Skeletal muscle satellite cell (primary cell): ENCODE results near the gene TNIK.

Experiments
- H3K27me3 ChIP-seq: 2 replicates; pipeline ENCODE4 v1.7.0; 2013; ENCODE audit warnings: low read length; ENCODE audit not compliant: control insufficient read depth, insufficient read depth
- H3K36me3 ChIP-seq: 2 replicates; pipeline ENCODE4 v1.7.0; 2013; ENCODE audit warnings: mild to moderate bottlenecking, control low read depth, low read length; ENCODE audit not compliant: insufficient read depth
- H3K4me1 ChIP-seq: 2 replicates; pipeline ENCODE4 v1.7.0; 2013; ENCODE audit warnings: low read length; ENCODE audit not compliant: control insufficient read depth, insufficient read depth
- H3K4me2 ChIP-seq: 2 replicates; pipeline ENCODE4 v1.7.0; 2013; ENCODE audit warnings: mild to moderate bottlenecking, low read length
- H3K4me3 ChIP-seq: 2 replicates; pipeline ENCODE4 v1.7.0; 2013; ENCODE audit warnings: low read length
- H3K9ac ChIP-seq: 2 replicates; pipeline ENCODE4 v1.7.0; 2013; ENCODE audit warnings: mild to moderate bottlenecking, low read depth, low read length, moderate library complexity
- H3K9me3 ChIP-seq: replicated peaks from 2 replicates; pipeline ENCODE4 v1.7.0; 2013; ENCODE audit warnings: mild to moderate bottlenecking, control low read depth, low read length

The TNIK gene

DNA sequence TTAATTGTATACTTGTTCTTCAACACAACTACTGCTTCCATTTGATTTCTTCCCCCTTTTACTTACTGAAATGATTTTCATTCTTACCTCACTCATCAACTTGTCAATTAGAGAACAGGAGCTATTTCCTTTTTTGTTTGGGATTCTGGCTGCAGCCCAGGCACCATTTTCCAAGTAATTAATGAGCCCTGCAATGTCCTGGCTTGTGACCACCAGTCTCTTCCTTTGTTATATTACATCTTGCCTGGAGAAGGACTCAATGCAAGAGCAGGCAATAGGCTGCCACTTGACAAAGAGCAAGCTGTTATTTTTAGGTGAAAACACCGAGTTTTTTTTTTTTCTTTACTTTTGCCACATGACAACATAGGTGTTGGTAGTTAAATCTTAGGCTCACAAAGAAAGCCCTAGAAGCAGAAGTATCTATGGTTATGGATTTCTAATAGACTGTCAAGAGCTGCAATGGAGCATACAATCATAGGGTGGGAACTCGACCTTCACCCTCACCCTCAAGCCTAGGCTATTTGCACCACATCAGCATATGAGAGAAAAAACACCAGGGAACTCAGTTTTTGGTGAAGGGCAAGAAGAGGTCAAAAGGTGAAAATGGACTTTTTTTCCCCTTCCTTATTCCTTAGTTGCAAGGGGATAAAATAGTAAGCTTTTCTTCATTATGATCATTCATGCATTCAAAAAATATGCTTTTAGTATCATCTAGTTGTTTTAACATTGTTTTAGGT lies 114.9 kb downstream of the TNIK start:
- Histone ChIP-seq H3K9me3 (no peaks in the 10 kb centered on the region), H3K4me1 (no peaks in the 10 kb centered on the region), H3K4me3 (no peak overlapping the region), H3K36me3 (no peaks in the 10 kb centered on the region), H3K27me3 (peaks cover 65% of the 10 kb centered on the region), H3K4me2 (no peak overlapping the region), H3K9ac (no peak overlapping the region)

- H3K36me3 ChIP-seq: no peaks in the 10 kb centered on the region
- no peaks in the 10 kb centered on the region for H3K4me1 ChIP-seq
- H3K27me3 ChIP-seq: peaks cover 56% of the 10 kb centered on the region
- H3K4me3 ChIP-seq: no peak overlapping the region
- no peak overlapping the region for H3K9ac ChIP-seq
- H3K4me2 ChIP-seq: no peak overlapping the region
- no peaks in the 10 kb centered on the region for H3K9me3 ChIP-seq
These were observed 116.5 kb downstream of the TNIK start for GRCh38 chr3:171343693-171344092.

- no peak overlapping the region for H3K4me2 ChIP-seq
- no peaks in the 10 kb centered on the region for H3K36me3 ChIP-seq
- H3K4me1 ChIP-seq: no peaks in the 10 kb centered on the region
- peaks cover 55% of the 10 kb centered on the region for H3K27me3 ChIP-seq
- no peak overlapping the region for H3K9ac ChIP-seq
- H3K4me3 ChIP-seq: no peak overlapping the region
- no peaks in the 10 kb centered on the region for H3K9me3 ChIP-seq
These were observed 117.3 kb downstream of the TNIK start for GRCh38 chr3:171342783-171343420.

- Histone ChIP-seq H3K9ac (no peak overlapping the region), H3K4me2 (no peak overlapping the region), H3K27me3 (peaks cover 55% of the 10 kb centered on the region)
These were observed 118.0 kb downstream of the TNIK start for GRCh38 chr3:171342200-171342599.

GRCh38 chr3:171340434-171340833 lies 119.8 kb downstream of the TNIK start:
- H3K36me3 ChIP-seq: no peaks in the 10 kb centered on the region
- no peaks in the 10 kb centered on the region for H3K9me3 ChIP-seq
- H3K9ac ChIP-seq: no peak overlapping the region
- H3K27me3 ChIP-seq: peaks cover 63% of the 10 kb centered on the region
- no peak overlapping the region for H3K4me3 ChIP-seq
- no peak overlapping the region for H3K4me2 ChIP-seq
- no peaks in the 10 kb centered on the region for H3K4me1 ChIP-seq

More at GRCh38 chr3:171342200-171342599, 118.0 kb downstream of the TNIK start:
- Histone ChIP-seq H3K4me1 (no peaks in the 10 kb centered on the region), H3K9me3 (no peaks in the 10 kb centered on the region), H3K36me3 (no peaks in the 10 kb centered on the region), H3K4me3 (no peak overlapping the region)

GRCh38 chr3:171339598-171339997 lies 120.6 kb downstream of the TNIK start:
- Histone ChIP-seq H3K4me3 (no peak overlapping the region), H3K27me3 (peaks cover 57% of the 10 kb centered on the region), H3K4me1 (no peaks in the 10 kb centered on the region), H3K9me3 (no peaks in the 10 kb centered on the region), H3K4me2 (no peak overlapping the region), H3K36me3 (no peaks in the 10 kb centered on the region), H3K9ac (no peak overlapping the region)

GRCh38 chr3:171336406-171336805 lies 123.8 kb downstream of the TNIK start:
- Histone ChIP-seq H3K36me3 (no peaks in the 10 kb centered on the region), H3K4me2 (no peak overlapping the region)

DNA sequence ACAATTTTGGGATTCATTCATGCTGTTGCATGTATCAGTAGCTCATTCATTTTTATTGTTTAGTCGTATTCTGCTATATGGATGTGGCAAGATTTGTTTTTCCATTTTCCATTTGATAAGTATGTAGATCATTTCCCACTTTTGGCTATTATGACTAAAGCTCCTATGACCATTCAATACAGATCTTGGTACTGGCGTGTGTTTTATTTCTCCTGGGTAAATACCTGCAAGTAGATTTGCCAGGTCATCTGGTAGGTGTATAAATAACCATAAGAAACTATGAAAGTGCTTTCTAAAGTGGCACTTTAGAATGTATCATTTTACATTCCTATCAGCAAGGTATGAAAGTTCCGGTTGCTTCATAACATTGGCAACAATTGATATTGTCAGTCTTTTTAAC lies 124.6 kb downstream of the TNIK start:
- H3K9me3 ChIP-seq: no peaks in the 10 kb centered on the region
- H3K9ac ChIP-seq: no peak overlapping the region
- H3K27me3 ChIP-seq: peaks cover 37% of the 10 kb centered on the region
- H3K4me2 ChIP-seq: no peak overlapping the region
- no peaks in the 10 kb centered on the region for H3K36me3 ChIP-seq
- H3K4me3 ChIP-seq: no peak overlapping the region
- no peaks in the 10 kb centered on the region for H3K4me1 ChIP-seq

More at GRCh38 chr3:171336406-171336805, 123.8 kb downstream of the TNIK start:
- Histone ChIP-seq H3K27me3 (peaks cover 33% of the 10 kb centered on the region), H3K9me3 (no peaks in the 10 kb centered on the region), H3K4me1 (no peaks in the 10 kb centered on the region), H3K4me3 (no peak overlapping the region), H3K9ac (no peak overlapping the region)

DNA sequence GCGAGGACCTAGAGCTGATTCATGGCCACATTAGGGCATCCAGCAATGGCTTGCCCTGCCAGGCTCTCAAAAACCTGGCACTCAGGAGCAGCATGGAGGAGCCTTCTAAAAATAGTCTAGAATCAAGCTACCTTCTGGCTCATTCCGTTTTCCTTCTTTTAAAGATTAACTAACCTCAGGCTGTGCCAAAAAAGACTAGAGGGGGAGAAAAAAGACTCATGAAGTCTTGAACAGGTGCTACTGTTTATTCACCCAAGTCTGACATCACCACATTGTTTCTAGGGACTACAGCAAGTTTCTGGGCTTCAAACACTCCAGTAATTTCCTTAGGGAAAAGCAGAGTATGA lies 125.8 kb downstream of the TNIK start:
- Histone ChIP-seq H3K4me2 (no peak overlapping the region), H3K9me3 (no peaks in the 10 kb centered on the region), H3K27me3 (peaks cover 39% of the 10 kb centered on the region), H3K4me1 (no peaks in the 10 kb centered on the region), H3K4me3 (no peak overlapping the region), H3K9ac (no peak overlapping the region), H3K36me3 (no peaks in the 10 kb centered on the region)

- Histone ChIP-seq H3K9me3 (no peaks in the 10 kb centered on the region), H3K9ac (no peak overlapping the region), H3K27me3 (peaks cover 36% of the 10 kb centered on the region), H3K4me3 (no peak overlapping the region), H3K4me2 (no peak overlapping the region), H3K36me3 (no peaks in the 10 kb centered on the region), H3K4me1 (no peaks in the 10 kb centered on the region)
These were observed 126.3 kb downstream of the TNIK start for GRCh38 chr3:171333784-171334464.

DNA sequence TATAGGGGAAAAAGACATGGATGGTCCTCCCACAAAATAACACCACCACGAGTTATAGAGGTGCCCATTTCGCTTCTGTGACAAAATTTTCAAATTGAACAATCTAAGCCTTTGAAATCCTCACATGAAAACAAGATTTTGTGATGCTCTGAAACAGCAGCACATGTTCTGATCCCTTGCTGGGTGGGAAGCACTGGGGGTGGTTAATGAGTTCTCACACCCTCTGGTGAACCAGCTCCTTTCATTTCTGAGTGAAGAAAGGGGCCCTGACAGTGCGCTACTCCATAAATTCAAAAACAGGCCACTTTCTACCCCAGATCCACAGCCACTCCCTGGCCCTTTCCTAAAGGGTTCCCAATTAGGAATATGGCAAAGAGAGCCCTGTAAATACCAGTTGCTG lies 129.3 kb downstream of the TNIK start:
- no peak overlapping the region for H3K4me2 ChIP-seq
- peaks cover 14% of the 10 kb centered on the region for H3K27me3 ChIP-seq
- no peaks in the 10 kb centered on the region for H3K4me1 ChIP-seq
- no peak overlapping the region for H3K4me3 ChIP-seq
- H3K9me3 ChIP-seq: no peaks in the 10 kb centered on the region
- H3K9ac ChIP-seq: no peak overlapping the region
- no peaks in the 10 kb centered on the region for H3K36me3 ChIP-seq
